GM10248 (cell line): ENCODE data around the gene GABPB1.

Source experiments
- CTCF ChIA-PET: fragments of 300-600 bp; sonication (Branson Sonifier 250); formaldehyde crosslinking; extraction: SDS; loops from one replicate; lab custom pipeline; 2021; ENCODE audit warnings: antibody characterized with exemption; lab: Yijun Ruan, JAX
- POLR2A ChIA-PET: fragments of 350-650 bp; sonication (Branson Sonifier 250); formaldehyde crosslinking; extraction: SDS; loops from one replicate; lab custom pipeline; 2020; ENCODE audit warnings: antibody characterized with exemption; lab: Yijun Ruan, JAX
- DNase-seq: peaks from one replicate; pipeline ENCODE4 v3.0.0; 2012; ENCODE audit errors: extremely low spot score
- TF ChIP-seq, protein P1 (sequence below): IDR thresholded peaks from 2 replicates; pipeline ENCODE4 v1.5.1; 2012; ENCODE audit warnings: mild to moderate bottlenecking, low read depth; ENCODE audit errors: extremely low read depth, missing control alignments, control extremely low read depth

GABPB1 gene

DNA sequence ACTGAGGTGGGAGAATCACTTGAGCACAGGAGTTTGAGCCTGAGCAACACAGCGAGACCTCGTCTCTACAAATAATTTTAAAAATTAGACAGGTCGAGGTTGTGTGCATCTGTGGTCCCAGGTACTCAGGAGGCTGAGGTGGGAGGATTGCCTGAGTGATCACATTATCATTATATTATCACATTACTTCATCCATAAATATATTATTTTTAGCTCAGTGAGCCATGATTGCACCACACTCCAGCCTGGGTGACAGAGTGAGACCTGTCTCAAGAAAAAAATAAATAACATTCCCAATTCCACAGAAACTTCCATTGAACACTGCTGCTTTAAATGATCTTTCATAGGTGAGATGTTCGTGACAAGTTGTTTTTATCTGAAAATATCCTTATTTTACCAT, 21.8 kb downstream of the GABPB1 start:
- DNase-seq: no peak
- ChIA-PET CTCF (interaction anchor here (0.6 to 1.5 kb wide), 3 partner anchors 18 kb away, joined by 3 read pairs; no protein-coding TSS in a partner anchor), POLR2A (no interaction called here)
- TF ChIP-seq, protein P1, sequence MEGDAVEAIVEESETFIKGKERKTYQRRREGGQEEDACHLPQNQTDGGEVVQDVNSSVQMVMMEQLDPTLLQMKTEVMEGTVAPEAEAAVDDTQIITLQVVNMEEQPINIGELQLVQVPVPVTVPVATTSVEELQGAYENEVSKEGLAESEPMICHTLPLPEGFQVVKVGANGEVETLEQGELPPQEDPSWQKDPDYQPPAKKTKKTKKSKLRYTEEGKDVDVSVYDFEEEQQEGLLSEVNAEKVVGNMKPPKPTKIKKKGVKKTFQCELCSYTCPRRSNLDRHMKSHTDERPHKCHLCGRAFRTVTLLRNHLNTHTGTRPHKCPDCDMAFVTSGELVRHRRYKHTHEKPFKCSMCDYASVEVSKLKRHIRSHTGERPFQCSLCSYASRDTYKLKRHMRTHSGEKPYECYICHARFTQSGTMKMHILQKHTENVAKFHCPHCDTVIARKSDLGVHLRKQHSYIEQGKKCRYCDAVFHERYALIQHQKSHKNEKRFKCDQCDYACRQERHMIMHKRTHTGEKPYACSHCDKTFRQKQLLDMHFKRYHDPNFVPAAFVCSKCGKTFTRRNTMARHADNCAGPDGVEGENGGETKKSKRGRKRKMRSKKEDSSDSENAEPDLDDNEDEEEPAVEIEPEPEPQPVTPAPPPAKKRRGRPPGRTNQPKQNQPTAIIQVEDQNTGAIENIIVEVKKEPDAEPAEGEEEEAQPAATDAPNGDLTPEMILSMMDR: no peak

DNA sequence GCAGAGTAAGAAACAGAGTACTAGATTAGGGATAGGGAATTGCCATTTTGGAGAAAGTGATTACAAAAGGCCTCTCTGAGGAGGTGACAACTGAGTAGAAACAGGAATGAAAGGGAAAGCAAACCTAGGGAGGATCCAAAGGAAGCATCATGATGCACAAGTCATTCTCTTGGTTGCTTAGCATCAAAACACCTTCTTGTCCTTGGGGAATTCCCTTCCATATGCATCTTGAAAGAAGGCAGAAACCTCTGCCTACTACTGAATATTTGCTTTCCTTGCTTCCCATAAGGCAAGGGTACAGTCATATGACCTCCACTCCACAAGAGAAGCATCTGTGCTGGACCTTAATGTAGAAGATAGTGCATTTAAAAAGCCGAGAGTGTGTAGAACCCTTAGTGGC, 24.1 kb downstream of the GABPB1 start:
- CTCF ChIA-PET: interaction anchor here (0.6 to 3.9 kb wide), 3 partner anchors 8 to 15 kb away, joined by 3 to 19 read pairs (median 5); no protein-coding TSS in a partner anchor
- DNase-seq: peak; percentile 35
- TF ChIP-seq, protein P1: no peak
- POLR2A ChIA-PET: no interaction called here

DNA sequence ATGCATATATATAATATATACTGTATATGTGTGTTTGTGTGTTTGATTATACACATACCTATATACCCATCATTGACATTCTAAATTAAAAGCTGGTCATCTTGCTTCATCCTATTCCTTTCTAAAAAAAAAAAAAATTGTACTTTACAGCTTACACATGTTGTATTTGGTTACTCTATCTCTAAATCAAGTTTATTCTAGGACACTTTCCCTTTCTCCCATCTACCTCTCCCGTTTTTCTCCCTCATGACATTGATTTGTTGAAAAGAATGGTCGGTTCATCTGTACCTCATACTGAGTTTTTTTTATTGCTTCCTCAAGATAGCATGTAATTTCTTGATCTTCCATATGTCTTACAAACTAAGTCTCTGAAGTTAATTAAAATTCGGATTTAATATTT, 26.9 kb downstream of the GABPB1 start:
- ChIA-PET CTCF (interaction anchor here (1.5 to 3.9 kb wide), 4 partner anchors 8 to 20 kb away, joined by 3 to 19 read pairs (median 3); no protein-coding TSS in a partner anchor), POLR2A (no interaction called here)
- no peak for DNase-seq
- TF ChIP-seq, protein P1: no peak

DNA sequence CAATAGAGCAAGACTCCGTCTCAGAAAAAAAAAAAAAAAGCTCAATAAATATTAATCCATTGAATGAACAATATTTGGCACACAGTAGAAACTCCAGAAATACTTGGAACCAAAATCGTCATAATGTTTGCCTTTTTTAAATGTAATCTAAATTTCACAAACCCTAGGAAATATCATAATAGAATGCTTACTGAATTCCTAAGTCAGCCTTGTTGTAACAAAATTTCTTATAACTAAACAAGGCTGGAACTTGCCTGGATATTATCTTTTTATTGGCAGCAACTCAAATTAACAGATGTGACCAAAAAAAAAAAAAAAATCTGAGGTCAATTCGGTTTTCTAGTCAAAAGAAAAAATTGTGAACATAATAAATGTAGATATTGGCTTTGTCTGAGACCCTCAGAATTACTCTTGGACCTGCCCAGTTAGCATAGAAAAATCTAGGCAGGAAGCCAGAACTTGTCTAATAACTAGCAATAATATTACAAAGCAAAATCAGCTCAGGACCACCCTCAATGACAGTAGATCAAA, 33.3 kb downstream of the GABPB1 start:
- POLR2A ChIA-PET: no interaction called here
- CTCF ChIA-PET: no interaction called here
- TF ChIP-seq, protein P1: no peak
- DNase-seq: no peak

DNA sequence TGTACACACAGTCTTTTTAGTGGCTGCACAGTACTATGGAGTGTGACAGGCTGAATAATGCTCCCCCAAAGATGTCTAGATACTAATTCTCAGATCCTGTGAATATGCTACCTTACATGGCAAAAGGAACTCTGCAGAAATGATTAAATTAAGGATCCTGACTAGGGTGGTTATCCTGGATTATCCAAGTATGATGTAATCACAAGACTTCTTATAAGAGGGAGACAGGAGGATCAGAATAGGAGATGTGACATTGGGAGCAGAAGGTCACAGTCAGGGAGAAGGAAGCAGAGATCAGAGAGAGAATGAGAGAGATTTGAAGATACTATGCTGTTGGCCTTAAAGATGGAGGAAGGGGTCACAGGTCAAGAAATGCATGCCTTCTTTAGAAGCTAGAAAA, 34.5 kb downstream of the GABPB1 start:
- no peak for DNase-seq
- TF ChIP-seq, protein P1: no peak
- ChIA-PET CTCF (no interaction called here), POLR2A (no interaction called here)

DNA sequence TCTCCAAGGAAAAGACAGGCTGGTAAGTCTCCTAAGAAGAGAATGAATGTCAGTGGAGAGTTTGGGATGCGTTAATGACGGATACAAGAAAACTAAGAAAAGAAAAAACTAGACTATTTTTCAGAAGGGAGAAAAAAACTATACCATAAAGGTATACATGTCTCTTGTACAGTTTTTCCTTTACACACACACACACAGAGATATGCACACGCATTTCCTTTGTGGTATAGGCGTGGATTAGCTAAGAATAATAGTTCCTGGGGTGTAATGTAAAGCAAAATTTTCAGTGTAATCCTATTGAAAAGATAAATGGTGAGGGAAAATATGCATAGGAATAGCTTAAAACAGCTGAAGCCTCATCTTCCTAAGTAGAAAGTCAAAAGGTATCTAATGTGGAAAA, 36.3 kb downstream of the GABPB1 start:
- ChIA-PET POLR2A (no interaction called here), CTCF (interaction anchor here (0.9 kb wide), 1 partner anchor 137 kb away, joined by 3 read pairs; the partner anchor contains the start of gene SLC27A2)
- TF ChIP-seq, protein P1: no peak
- no peak for DNase-seq
